ENCODE data around the gene EFHD2.

GRCh38 chr1:15468145-15468544, 58.5 kb downstream of the EFHD2 start:
- TF ChIP-seq CTCF (conservative IDR thresholded peaks at IDR 0.05; ENCODE audit: low read depth, low read length) (no peak), EZH2 (IDR thresholded peaks at IDR 0.05; ENCODE audit: low read length, unreplicated experiment) (no peak), EZH2phosphoT487 (IDR thresholded peaks at IDR 0.05; ENCODE audit: borderline replicate concordance, low read length) (no peak)
